Left hindlimb (tissue), 1 donor: ENCODE measurements around the gene SLC22A5.

Experiments
- DNase-seq: peaks from one replicate; pipeline ENCODE4 v3.0.0-alpha.2; 2018

SLC22A5 gene

GRCh38 chr5:132368186-132368585, 1.3 kb upstream of the SLC22A5 start:
- DNase-seq = no peak

DNA sequence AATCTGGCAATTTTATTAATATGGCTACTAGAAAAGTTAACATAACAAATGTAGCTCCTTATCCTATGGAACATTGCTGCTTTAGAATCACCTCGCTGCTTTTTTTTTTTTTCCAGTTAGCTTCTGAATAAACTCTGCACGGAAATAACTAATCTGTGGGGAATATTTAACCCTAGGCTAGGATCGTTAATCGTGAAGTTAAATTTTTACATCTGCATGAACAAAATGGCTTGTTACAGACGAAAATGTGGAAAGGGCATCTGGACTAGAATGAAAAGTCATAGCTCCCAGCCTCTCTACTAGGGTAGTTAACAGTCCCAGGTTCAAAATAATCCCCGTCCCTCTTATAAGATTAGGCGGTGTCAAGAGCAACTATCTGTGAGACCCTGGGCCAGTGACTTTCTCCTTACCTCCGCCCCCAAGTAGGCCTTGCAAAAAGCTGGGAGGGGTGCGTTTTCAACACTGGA, 470 bp upstream of the SLC22A5 start:
- DNase-seq = no peak

DNA sequence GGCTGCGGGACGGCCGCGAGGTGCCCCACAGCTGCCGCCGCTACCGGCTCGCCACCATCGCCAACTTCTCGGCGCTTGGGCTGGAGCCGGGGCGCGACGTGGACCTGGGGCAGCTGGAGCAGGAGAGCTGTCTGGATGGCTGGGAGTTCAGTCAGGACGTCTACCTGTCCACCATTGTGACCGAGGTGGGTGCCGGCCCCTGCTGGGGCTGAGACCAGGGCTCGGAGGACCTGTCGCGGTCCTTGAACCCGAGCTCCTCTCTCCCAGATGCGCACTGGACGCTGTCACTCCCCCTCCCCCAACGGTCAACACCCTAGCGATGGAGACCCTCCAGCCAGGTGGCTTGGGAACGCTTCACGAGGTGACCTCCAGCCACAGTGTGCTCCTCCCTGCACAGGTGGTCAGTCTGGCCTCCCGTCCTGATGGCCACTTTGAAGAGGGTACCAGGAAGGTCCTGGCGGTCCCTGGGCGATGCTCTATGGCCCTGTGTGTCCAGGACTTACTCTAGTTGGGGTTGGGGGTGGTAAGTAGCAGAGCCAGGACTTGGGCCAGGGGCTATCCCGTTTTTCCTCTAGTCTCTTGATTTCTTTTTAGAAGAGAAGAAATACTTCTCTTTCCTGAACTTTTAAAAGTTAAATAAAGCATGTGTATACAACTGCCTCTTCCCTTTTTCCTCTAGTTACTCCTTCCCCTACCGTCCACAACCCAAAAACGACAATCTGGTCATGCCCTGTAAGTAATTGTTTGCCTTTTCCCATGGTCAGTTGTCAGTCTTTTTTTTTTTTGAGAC, 866 bp downstream of the SLC22A5 start:
- no peak for DNase-seq

DNA sequence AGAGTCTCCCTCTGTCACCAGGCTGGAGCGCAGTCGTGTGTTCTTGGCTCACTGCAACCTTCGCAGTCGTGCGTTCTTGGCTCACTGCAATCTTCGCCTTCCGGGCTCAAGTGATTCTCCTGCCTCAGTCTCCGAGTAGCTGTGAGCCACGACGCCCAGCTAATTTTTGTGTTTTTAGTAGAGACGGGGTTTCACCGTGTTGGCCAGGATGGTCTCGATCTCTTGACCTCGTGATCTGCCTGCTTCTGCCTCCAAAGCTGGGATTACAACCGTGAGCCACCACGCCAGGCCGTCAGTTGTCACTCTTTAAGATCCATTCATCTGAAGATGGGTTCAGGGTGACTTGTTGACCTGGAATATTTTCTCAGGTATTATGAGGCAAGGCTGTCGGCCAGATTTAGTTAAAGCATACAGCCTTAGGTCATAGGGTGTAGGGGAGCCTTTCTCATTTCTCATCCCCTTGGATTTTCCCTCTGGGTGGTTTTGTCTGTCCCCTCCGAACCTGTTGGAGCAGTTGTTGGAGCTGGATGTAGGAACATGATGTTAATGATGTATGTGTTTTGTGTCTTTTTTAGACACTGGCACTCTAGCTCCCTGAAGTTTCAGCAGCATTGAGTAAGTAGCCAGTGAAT, 1.6 kb downstream of the SLC22A5 start:
- DNase-seq = no peak

- DNase-seq = no peak
These were observed 2.1 kb downstream of the SLC22A5 start for GRCh38 chr5:132371603-132371994.

DNA sequence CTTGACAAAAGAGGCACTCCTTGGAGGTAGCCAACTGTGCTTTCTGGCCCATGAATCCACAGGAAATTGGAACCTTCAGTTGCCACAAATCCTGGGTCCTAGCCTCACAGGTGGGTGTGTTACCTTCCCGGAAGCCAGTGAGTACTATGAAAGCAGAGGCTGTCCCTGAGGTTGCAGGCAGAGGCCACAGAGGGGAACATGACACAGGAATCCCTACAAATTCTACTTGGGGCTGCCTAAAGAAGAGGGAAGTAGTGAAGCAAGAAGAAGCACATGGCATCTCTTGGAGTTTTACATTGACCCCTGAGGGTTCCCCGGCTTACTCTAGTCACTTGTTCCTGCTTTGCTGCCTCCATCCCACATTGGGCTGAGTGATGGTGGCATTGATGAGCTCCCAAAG, 2.6 kb downstream of the SLC22A5 start:
- no peak for DNase-seq

DNA sequence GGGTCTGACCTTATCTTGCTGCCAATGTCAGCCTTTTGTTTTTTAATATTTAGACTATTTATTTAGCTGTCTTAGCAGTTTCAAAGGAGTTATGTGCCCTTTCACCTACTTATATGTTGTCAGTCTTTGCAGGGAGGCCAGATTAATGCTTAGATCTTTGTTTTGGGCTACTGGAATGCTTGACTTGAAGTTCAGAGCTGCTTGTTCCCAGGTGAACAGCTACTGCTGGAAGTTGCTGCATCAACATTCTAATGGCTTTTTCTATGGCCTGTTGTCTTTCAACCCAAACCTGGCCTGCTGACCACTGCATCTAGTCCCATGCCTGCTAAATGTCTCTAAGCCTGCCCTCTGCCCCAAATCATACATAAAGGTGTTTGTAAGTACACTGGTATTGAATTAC, 3.0 kb downstream of the SLC22A5 start:
- no peak for DNase-seq

DNA sequence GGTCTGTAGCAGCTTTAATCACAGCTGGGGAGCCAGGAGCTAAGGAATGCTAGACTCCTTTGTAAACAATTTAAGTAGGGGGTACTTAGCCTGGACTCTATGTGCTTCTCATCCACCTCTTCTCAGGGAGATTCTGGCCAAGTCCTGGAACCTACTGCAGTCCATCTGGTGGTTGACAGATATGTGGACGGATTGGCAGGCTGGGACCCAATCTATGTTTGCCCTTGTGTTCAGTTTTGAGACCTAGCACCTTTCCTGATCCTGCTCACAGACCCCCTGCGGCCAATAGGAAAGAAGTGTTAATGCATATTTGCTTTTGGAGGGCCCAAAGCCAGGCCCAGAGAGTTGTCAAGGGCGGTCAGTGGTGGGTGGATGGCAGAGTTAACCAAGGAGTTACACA, 6.4 kb downstream of the SLC22A5 start:
- DNase-seq = no peak

- DNase-seq = no peak
These were observed 7.5 kb downstream of the SLC22A5 start for GRCh38 chr5:132376694-132377641.

DNA sequence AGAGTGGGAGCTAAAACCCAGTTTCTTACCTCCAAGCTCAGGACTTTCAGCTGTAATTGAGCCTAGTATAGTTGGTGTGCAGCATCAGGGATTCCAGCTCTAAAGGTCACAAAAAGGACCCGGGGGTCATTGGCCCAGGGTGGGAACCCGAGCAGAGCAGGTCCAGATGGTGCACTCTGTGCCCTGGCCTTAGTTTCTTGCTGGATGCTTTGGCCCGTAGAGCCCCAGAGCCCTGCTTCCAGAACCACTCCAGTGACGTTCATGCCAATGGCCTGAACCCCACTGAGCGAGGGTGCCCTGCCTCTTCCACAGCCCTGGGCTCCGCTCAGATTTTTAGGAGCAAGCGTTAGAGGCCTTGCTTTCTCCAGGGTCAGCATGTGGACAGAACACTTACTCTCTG, 8.2 kb downstream of the SLC22A5 start:
- DNase-seq = no peak

- no peak for DNase-seq
These were observed 9.1 kb downstream of the SLC22A5 start for GRCh38 chr5:132378580-132378979.

GRCh38 chr5:132380047-132380446, 10.5 kb downstream of the SLC22A5 start:
- DNase-seq = no peak

DNA sequence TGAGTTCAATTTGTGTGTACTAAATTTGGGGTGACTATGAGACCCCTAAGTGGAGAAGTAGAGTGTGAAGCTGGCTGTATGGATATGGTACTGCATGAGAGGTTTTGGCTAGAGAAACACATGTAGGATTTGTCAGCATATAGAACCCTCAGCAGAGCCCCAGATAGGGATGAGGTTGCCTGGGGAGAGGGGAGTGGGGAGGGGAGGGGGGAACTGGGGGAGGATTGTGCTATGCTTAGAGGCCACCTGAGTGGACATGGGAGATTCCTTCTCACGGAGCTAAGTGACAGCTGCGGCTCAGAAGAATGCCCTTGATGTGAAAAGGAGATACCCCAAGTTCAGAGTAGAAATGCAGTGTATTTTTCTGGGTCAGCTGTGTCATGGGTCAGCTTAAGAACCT, 11.2 kb downstream of the SLC22A5 start:
- no peak for DNase-seq

- no peak for DNase-seq
These were observed 12.1 kb downstream of the SLC22A5 start for GRCh38 chr5:132381614-132382013.

GRCh38 chr5:132383261-132383660, 13.8 kb downstream of the SLC22A5 start:
- DNase-seq = no peak

- no peak for DNase-seq
These were observed 14.5 kb downstream of the SLC22A5 start for GRCh38 chr5:132383984-132384383.

DNA sequence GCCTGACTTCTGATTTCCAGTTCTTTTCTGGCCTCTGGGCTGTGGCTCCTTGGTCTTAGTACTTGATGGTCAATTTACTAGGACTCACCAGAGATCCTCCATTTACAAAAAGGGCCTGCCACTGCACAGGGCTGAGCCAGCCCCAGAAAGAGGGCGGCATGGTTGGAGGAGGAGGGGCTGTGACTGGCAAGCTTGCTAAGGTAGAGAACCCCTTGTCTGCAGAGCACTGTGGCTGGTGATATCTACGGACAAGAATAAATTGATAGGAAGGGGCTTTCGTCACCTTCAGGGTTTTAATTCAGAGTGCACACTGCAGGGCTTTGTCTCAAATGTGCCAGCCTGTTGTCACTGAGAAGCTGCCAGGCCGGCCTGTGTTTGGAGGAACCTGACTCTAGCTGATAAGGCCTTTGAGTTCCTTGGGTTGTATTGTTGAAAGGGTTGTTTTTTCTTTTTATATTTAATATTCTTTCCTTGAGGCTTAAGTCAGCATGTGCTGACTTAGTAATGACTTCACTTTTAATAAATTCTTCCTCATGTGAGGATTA, 15.1 kb downstream of the SLC22A5 start:
- DNase-seq = no peak

GRCh38 chr5:132385326-132386105, 16.0 kb downstream of the SLC22A5 start:
- DNase-seq = peak; percentile 47

- peak; percentile 76 for DNase-seq
These were observed 17.3 kb downstream of the SLC22A5 start for GRCh38 chr5:132386644-132387286.

GRCh38 chr5:132387640-132388117, 18.2 kb downstream of the SLC22A5 start:
- peak; percentile 85 for DNase-seq

DNA sequence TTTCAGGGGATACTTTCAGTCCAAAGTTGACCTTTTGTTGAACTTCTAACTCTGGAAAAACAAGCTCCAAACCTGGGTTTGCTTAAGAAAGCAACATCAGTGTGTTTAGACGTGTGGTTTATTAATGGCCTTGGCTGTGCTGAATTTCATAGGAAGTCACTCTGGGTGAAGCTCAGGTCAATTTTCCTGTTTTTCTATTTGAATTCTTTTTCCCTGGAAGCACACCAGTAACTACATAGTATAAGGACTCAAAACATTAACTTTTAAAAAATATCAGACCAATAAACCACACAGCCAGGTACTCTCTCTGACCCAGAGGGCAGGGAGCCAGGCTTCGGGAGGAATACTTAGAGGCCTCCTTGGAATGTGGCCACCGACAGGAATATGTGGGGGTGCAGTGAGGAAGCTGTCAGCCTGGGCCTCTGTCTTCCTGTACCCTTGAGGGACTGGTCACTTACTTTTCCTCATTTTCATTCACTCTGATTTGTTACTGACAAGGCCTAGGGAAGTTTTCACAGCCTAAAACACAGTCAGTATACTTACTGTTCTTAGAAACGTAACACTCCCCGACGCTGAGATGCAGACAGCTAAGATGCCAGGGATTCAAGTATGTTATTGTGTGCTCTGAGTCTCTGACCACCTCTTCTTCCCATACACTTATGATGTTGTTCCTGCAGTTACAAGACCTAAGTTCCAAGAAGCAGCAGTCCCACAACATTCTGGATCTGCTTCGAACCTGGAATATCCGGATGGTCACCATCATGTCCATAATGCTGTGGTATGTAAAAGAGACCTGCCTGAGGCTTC, 18.9 kb downstream of the SLC22A5 start:
- peak; percentile 70 for DNase-seq
